Peyer's patch (tissue), 4 donors: ENCODE data around the gene TWSG1.

Experiments
- POLR2A ChIP-seq, 2 donors: fragments of 450-650 bp; IDR thresholded peaks; one replicate each; pipeline ENCODE4 v1.5.1; 2017; ENCODE audit warnings: antibody characterized with exemption in 2 of 2, mild to moderate bottlenecking in 2 of 2, moderate library complexity in 2 of 2
- TF ChIP-seq, protein P1 (sequence below), 6 experiments: fragments of 450-650 bp in 4 of 6; fragments of 200-600 bp in 2 of 6; sonication (generic) in 1 of 6; IDR thresholded peaks; one replicate each; pipeline ENCODE4 v1.5.1; 2017 to 2019; ENCODE audit warnings: antibody characterized with exemption in 6 of 6, mild to moderate bottlenecking in 3 of 6, moderate library complexity in 1 of 6

- TF ChIP-seq, protein P1, sequence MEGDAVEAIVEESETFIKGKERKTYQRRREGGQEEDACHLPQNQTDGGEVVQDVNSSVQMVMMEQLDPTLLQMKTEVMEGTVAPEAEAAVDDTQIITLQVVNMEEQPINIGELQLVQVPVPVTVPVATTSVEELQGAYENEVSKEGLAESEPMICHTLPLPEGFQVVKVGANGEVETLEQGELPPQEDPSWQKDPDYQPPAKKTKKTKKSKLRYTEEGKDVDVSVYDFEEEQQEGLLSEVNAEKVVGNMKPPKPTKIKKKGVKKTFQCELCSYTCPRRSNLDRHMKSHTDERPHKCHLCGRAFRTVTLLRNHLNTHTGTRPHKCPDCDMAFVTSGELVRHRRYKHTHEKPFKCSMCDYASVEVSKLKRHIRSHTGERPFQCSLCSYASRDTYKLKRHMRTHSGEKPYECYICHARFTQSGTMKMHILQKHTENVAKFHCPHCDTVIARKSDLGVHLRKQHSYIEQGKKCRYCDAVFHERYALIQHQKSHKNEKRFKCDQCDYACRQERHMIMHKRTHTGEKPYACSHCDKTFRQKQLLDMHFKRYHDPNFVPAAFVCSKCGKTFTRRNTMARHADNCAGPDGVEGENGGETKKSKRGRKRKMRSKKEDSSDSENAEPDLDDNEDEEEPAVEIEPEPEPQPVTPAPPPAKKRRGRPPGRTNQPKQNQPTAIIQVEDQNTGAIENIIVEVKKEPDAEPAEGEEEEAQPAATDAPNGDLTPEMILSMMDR (IDR thresholded peaks at IDR 0.05): no peak
- no peak for TF ChIP-seq POLR2A (IDR thresholded peaks at IDR 0.05)
Observed at GRCh38 chr18:9330419-9330818, 4.2 kb upstream of the TWSG1 start.
